Right hindlimb (tissue), 1 donor: ENCODE data around the gene NPTN.

Experiments
- DNase-seq: peaks from one replicate; pipeline ENCODE4 v3.0.0-alpha.2; 2018

The NPTN gene

GRCh38 chr15:73631915-73632669 is 1.1 kb downstream of the NPTN start:
- DNase-seq = peak; percentile 43

- DNase-seq = no peak
Observed at GRCh38 chr15:73630921-73631362, 2.2 kb downstream of the NPTN start.

DNA sequence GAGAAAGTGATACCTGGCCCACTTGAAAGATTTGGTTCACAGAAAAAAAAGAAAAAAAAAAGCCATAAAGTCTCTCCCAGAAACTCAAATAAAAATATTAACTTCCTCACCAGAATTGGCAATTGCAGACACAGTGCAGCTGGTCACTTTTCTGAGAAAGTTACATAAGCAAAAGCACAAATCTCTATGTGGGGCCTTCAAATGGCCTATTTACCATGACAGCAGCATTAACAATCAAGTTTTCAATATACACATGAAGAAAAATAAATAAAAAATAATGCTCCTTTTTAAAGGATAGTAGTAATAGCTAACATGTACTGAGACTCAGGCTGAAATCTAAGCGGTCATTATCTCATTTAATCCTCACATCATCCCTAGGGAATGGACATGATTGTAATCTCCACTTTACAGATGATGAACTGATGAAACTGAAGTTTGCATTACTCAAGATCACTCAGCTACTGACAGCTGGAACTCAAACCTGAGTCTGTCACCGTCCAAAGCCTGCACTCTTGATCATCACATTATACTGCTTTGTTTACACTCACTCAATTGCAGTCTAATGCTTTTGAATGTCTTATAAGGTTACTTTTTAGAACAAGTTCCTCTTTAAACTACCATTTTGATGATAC is 3.3 kb downstream of the NPTN start:
- no peak for DNase-seq

- DNase-seq = no peak
Observed at GRCh38 chr15:73628976-73629797, 4.0 kb downstream of the NPTN start.

DNA sequence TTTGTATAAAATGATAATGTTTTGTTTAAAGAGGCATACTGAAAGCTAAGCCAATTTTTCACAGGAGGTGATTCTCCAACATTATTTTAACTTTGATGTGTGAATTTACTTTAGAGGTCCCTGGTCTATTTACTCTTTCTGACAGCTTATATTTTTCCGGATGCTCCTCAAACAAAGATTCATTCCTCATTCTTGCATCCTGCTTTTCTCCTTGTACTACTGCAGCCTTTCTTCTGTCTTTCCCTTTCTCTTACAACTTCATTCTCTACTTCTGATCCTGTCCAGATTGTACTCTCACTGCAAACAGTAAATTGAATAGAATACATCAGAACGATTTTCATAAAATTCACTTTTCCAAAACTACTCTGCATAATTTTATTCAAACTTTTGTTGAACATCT is 5.1 kb downstream of the NPTN start:
- DNase-seq = no peak

DNA sequence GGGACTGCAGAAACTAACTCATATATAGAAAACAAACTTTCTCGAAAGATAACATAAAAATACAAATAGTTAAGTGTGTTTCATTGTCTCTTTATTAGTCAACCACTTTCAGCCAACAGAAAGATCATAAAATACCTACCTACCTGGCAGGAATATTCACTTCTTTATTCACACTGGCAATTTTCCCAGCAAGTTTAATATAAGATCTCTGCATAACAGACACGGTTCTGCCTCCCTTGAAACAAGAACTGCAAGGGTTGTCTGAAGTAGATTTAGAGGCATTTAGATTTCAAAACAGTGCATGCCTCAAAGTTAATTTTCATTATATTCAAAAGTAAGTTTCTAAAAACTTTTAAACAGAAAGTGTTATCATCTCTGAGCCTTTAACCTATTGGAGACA is 7.1 kb downstream of the NPTN start:
- no peak for DNase-seq

DNA sequence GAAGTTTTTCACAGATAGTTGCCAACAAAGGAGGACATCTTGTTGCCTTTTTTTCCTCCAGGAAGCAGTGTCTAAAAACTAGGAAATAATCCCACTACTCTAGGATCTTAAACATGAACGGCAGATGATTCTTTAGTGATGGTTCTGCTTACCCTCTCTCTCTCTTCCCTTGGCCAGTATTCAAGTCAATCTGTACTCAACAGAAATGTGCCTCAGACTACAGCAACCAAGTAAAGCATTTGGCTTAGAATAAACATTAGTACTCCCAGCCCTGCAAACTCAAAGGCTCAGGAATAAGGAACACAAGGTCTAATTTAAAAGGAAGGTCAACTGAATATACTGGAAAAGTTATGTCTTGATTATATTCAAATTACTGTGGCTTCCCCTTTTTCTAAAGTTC is 8.7 kb downstream of the NPTN start:
- DNase-seq = no peak

DNA sequence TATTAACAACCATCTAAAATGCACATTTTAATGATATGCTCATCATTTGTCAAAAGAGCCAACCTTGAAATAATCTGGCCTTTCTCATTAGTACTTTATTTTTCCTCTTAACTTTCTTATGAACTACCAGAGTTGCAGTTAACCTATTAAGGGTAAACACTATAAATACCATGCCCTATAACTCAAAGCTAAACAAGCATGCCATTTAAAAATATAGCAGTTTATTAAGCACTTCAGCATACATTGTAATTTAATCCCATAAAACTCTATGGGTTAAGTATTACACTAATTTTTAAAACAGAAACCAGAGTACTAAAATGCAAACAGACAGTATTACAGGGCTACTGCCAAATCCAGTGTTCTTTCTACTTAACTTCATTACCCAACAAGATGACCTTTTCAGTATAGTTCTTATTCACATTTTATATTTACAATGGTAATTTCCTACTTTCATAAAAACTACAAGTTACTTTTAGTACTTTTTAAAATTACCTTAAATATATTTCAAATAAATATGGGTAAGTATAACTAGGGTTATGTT is 11.8 kb downstream of the NPTN start:
- no peak for DNase-seq

DNA sequence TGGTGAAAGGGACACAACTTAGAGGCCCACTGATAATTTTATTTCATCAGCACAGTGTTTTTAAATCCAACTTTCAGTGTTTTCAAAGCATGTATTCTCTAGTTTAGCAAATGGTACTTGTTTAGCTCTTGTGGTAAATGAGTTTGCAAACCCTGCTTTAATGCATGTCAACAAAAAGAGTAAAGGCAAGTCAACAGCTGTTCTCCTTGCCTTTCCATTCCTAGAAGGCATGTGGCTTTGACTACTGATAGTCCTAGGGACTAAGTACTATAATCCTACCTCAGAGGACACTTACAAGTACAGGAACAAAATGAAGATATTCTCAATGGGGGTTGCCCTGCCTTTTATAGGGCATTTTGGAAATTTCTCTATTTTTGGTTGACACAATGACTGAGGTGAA is 13.1 kb downstream of the NPTN start:
- no peak for DNase-seq

GRCh38 chr15:73617913-73618312 is 15.3 kb downstream of the NPTN start:
- DNase-seq = no peak

DNA sequence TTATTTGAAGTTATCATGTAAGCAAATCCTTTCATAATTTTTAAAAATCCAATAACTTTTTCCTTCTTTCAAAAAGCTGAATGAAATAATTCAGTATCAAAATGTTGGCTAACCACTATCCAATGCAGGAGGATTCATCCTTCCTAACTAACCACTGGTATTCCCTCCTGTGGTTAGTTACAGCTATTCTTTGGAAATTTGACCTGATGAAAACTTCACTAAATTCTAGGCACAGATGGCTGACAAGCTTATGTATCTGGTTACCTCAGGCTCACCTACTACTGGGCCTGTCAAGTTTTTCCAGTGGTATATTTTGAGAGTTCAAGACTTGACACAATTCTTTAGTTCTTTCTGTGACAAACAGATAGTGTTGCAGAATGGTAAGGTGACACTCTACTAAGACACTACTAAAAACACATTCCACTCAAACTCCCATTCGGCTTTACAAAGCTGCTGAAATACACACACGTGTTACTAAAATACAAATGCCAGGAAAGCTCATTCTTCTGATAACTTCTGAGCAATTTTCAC is 15.8 kb downstream of the NPTN start:
- no peak for DNase-seq

DNA sequence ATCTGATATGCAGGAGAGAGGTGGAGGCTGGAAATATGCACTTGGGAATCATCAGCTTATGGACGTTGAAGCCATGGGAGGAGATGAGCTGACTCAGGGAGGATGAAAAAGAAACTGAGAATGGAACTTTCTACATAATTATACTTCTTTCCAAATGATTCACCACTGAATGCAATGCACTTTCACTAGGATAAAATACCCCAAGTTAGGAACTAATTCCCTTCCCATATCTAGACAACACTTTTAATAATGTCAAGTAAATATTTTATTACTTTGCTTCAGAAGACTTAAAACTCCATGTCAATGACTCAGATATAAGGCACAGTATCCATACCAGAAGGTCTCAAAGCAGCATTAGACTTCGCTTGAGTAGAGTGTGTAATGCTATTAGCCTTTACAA is 24.2 kb downstream of the NPTN start:
- no peak for DNase-seq

DNA sequence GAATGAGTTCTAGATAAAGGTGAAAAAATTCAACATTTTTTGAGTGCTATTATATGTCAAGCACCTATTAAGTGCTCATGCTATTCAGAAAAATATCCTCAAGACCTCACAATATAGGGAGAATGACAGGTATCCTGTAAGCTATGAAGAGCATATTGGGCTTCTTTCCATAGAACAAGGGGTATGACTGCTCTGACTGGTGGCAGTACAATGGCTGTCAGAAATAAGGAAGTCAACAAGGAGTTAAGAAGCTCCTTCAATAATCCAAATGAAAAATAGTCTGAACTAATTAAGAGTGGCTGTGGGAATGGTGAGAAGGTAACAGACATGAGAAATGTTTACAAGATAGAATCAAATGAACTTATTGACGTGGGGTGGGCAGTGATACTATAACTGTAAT is 24.7 kb downstream of the NPTN start:
- no peak for DNase-seq

DNA sequence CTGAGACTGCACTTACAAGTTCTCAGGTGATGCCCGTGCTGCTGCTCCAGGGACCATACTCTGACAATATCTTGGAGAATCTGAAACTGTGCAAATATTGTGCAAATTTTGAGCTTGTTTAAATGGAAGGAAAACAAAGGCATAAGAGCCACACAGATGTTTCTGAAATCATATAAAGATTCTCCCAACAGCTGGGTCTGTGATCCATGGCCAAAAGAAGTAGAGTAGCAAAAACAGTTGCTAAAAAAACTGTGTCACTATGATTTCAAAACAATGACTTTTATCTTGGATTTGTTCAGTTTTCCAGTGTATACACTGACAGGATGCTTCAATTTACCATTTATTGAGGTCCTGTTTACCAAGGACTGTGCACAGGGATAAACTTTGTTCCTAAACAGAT is 25.3 kb downstream of the NPTN start:
- DNase-seq = no peak

DNA sequence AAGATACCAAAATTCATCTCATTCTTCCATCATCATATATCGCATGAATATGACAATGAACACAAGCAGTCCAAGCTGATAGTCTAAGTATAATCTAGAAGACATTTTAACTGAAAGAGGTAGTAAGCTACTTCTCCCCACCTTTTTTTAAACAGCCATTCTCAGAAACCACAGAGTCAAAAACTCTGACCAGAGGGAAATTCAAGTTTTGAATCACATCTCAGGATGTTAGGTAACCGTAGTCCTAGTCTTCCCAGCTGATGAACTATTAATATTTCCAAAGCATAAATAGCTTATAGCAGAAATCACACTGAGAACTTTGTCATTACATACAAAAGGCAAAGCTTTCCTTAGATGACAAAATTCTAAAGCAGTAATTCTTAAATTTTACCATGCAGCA is 25.8 kb downstream of the NPTN start:
- no peak for DNase-seq

- no peak for DNase-seq
Observed at GRCh38 chr15:73605759-73606436, 27.3 kb downstream of the NPTN start.

DNA sequence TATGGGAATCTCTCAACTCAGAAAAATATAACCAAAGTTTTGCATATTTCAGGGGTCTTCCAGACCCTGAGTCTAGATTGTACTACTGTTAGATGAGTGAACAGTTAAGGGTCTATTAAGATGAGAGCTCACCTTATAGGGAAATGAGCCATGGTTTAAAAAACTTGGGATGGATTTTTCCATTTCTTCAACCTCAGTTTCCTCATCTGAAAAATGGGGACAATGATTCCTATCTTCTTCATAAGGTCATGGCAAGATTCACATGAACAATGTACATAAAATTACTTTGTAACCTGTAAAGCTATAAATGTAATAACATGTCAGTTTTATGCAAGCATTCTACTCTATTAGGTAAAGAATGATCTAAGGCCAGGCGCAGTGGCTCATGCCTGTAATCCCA is 28.7 kb downstream of the NPTN start:
- no peak for DNase-seq

GRCh38 chr15:73602992-73603391 is 30.2 kb downstream of the NPTN start:
- DNase-seq = no peak

GRCh38 chr15:73602446-73602843 is 30.7 kb downstream of the NPTN start:
- DNase-seq = no peak

GRCh38 chr15:73601451-73602445 is 31.4 kb downstream of the NPTN start:
- DNase-seq = peak; percentile 69
